OCI-LY3 (cell line): ENCODE measurements around the gene TMEM132C.

ENCODE experiments used
- H2AFZ ChIP-seq: fragments of 200-600, 300-600 bp; shearing (Covaris generic); 2 replicates; pipeline ENCODE4 v1.6.0; 2014; ENCODE audit warnings: antibody characterized with exemption, low read depth, low read length
- H3K27ac ChIP-seq: fragments of 200-600, 300-600 bp; sonication (generic); 2 replicates; pipeline ENCODE4 v1.5.1; 2014; ENCODE audit warnings: mild to moderate bottlenecking, low read length, moderate library complexity, mixed read lengths
- H3K27me3 ChIP-seq: fragments of 200-600, 300-600 bp; sonication (generic); 2 replicates; pipeline ENCODE4 v1.6.1; 2014; ENCODE audit warnings: low read depth, low read length, mixed read lengths
- H3K36me3 ChIP-seq: fragments of 200-600, 300-600 bp; sonication (generic); replicated peaks from 2 replicates; pipeline ENCODE3; 2014; ENCODE audit warnings: low read depth, low read length, mixed read lengths
- H3K4me1 ChIP-seq: fragments of 300-600, 200-600 bp; sonication (generic); 2 replicates; pipeline ENCODE4 v1.6.1; 2014; ENCODE audit warnings: low read length, mixed read lengths
- H3K4me2 ChIP-seq: fragments of 200-600, 300-600 bp; sonication (generic); 2 replicates; pipeline ENCODE4 v1.6.1; 2014; ENCODE audit warnings: low read length, mixed read lengths
- H3K4me3 ChIP-seq: fragments of 300-600, 200-600 bp; sonication (generic); 2 replicates; pipeline ENCODE4 v1.5.1; 2014; ENCODE audit warnings: antibody characterized with exemption, mild to moderate bottlenecking, low read length, moderate library complexity
- H3K79me2 ChIP-seq: fragments of 300-600, 200-600 bp; shearing (Covaris generic); 2 replicates; pipeline ENCODE4 v1.6.1; 2014; ENCODE audit warnings: mild to moderate bottlenecking, low read length, mixed read lengths
- H3K9ac ChIP-seq: fragments of 300-600, 200-600 bp; shearing (Covaris generic); 2 replicates; pipeline ENCODE4 v1.6.0; 2014; ENCODE audit warnings: mild to moderate bottlenecking, low read length, moderate library complexity
- H3K9me3 ChIP-seq: fragments of 200-600, 300-600 bp; shearing (Covaris generic); 2 replicates; pipeline ENCODE4 v1.6.1; 2014; ENCODE audit warnings: low read length, mixed read lengths; ENCODE audit not compliant: insufficient read depth
- H4K20me1 ChIP-seq: fragments of 200-600, 300-600 bp; sonication (generic); 2 replicates; pipeline ENCODE4 v1.6.1; 2016; ENCODE audit warnings: low read length, mixed read lengths; ENCODE audit not compliant: insufficient read depth
- CTCF ChIP-seq: fragments of 200-600, 300-600 bp; sonication (generic); IDR thresholded peaks from 2 replicates; pipeline ENCODE4 v1.5.1; 2014; ENCODE audit warnings: antibody characterized with exemption, low read length, low read depth
- EZH2phosphoT487 ChIP-seq: fragments of 200-600 bp; shearing (Covaris generic); IDR thresholded peaks from 2 replicates; pipeline ENCODE4 v1.6.1; 2018; ENCODE audit warnings: antibody characterized with exemption, mixed run types, low read depth

The TMEM132C gene

GRCh38 chr12:128747441-128747840 lies 480.5 kb downstream of the TMEM132C start:
- no peaks in the 10 kb centered on the region for H3K9me3 ChIP-seq
- H4K20me1 ChIP-seq, result no peaks in the 10 kb centered on the region
- H3K9ac ChIP-seq, result no peak overlapping the region
- peaks cover 33% of the 10 kb centered on the region for H3K27me3 ChIP-seq
- H3K4me3 ChIP-seq, result no peak overlapping the region
- no peak overlapping the region for H3K27ac ChIP-seq
- TF ChIP-seq EZH2phosphoT487 (no peak), CTCF (no peak)
- H3K36me3 ChIP-seq, result no peaks in the 10 kb centered on the region
- H3K4me2 ChIP-seq, result no peak overlapping the region
- H2AFZ ChIP-seq, result no peak overlapping the region
- H3K79me2 ChIP-seq, result no peaks in the 10 kb centered on the region
- H3K4me1 ChIP-seq, result no peaks in the 10 kb centered on the region

GRCh38 chr12:128752386-128752785 lies 485.4 kb downstream of the TMEM132C start:
- Histone ChIP-seq H3K27ac (no peak overlapping the region), H3K79me2 (no peaks in the 10 kb centered on the region), H3K36me3 (no peaks in the 10 kb centered on the region), H3K9ac (no peak overlapping the region), H2AFZ (no peak overlapping the region), H3K4me2 (no peak overlapping the region), H3K4me1 (no peaks in the 10 kb centered on the region), H3K4me3 (no peak overlapping the region), H4K20me1 (no peaks in the 10 kb centered on the region), H3K27me3 (peaks cover 19% of the 10 kb centered on the region; the same call in 1 of the 2 replicates), H3K9me3 (no peaks in the 10 kb centered on the region)
- TF ChIP-seq CTCF (no peak), EZH2phosphoT487 (no peak)

GRCh38 chr12:128753438-128753837 lies 486.5 kb downstream of the TMEM132C start:
- Histone ChIP-seq H3K27me3 (peaks cover 19% of the 10 kb centered on the region; the same call in 1 of the 2 replicates), H3K4me2 (no peak overlapping the region), H3K79me2 (no peaks in the 10 kb centered on the region), H3K4me1 (no peaks in the 10 kb centered on the region), H3K4me3 (no peak overlapping the region), H4K20me1 (no peaks in the 10 kb centered on the region), H3K9me3 (no peaks in the 10 kb centered on the region), H3K9ac (no peak overlapping the region), H2AFZ (no peak overlapping the region), H3K36me3 (no peaks in the 10 kb centered on the region), H3K27ac (no peak overlapping the region)
- no peak for TF ChIP-seq CTCF

GRCh38 chr12:128754275-128754674 lies 487.3 kb downstream of the TMEM132C start:
- no peaks in the 10 kb centered on the region for H3K36me3 ChIP-seq

More at GRCh38 chr12:128754275-128754674, 487.3 kb downstream of the TMEM132C start:
- Histone ChIP-seq H2AFZ (no peak overlapping the region), H3K27me3 (peaks cover 16% of the 10 kb centered on the region; the same call in 1 of the 2 replicates), H3K79me2 (no peaks in the 10 kb centered on the region), H3K4me3 (no peak overlapping the region), H3K27ac (no peak overlapping the region), H3K4me1 (no peaks in the 10 kb centered on the region), H3K9me3 (no peaks in the 10 kb centered on the region), H3K4me2 (no peak overlapping the region), H3K9ac (no peak overlapping the region), H4K20me1 (no peaks in the 10 kb centered on the region)
- TF ChIP-seq CTCF, result no peak
- TF ChIP-seq EZH2phosphoT487, result no peak
